K562 (cell line): ENCODE results near the gene CTU1.

Experiments
- ARID2 ChIP-seq: fragments of 450-650 bp; IDR thresholded peaks from 2 replicates; pipeline ENCODE4 v1.6.1; 2017; ENCODE audit warnings: antibody characterized with exemption, mild to moderate bottlenecking
- CREB1 ChIP-seq, 2 experiments: sonication (generic) in 1 of 2; formaldehyde crosslinking in 1 of 2; IDR thresholded peaks; 2 replicates each; pipeline versions ENCODE4 v1.6.1 to v1.8.0; 2012 to 2022; ENCODE audit warnings: inconsistent platforms in 1 of 2, mild to moderate bottlenecking in 1 of 2, missing genetic modification reagents in 1 of 2, moderate library complexity in 1 of 2
- ESRRA ChIP-seq: fragments of 450-650 bp; IDR thresholded peaks from 2 replicates; pipeline ENCODE4 v1.6.1; 2014; ENCODE audit warnings: low read depth, mild to moderate bottlenecking, moderate library complexity, borderline replicate concordance
- JUN ChIP-seq, 2 experiments: sonication (generic) in 1 of 2; formaldehyde crosslinking in 1 of 2; IDR thresholded peaks; 2 replicates each; pipeline versions ENCODE4 v1.6.1 to v1.8.0; 2012 to 2022; ENCODE audit warnings: borderline replicate concordance in 2 of 2, mild to moderate bottlenecking in 2 of 2, improper control_type of control experiment in 1 of 2, low read depth in 1 of 2, low read length in 1 of 2, missing genetic modification reagents in 1 of 2
- POLR2AphosphoS5 ChIP-seq: IDR thresholded peaks from 2 replicates; pipeline ENCODE4 v1.6.1; 2011; ENCODE audit warnings: mild to moderate bottlenecking, low read depth, low read length, moderate library complexity; ENCODE audit not compliant: control insufficient read depth, insufficient read depth
- SMAD3 ChIP-seq: fragments of 450-650 bp; formaldehyde crosslinking; conservative IDR thresholded peaks from 2 replicates; pipeline ENCODE4 v1.4.0; 2020; ENCODE audit warnings: mild to moderate bottlenecking
- SMARCB1 ChIP-seq: IDR thresholded peaks from 2 replicates; pipeline ENCODE4 v1.6.1; 2011; ENCODE audit warnings: improper control_type of control experiment, low read depth; ENCODE audit not compliant: insufficient read length
- TAF1 ChIP-seq: IDR thresholded peaks from 2 replicates; pipeline ENCODE4 v1.6.1; 2011; ENCODE audit warnings: mild to moderate bottlenecking, low read length, moderate library complexity; ENCODE audit not compliant: insufficient read depth, control insufficient read depth, severe bottlenecking; ENCODE audit errors: extremely low read depth
- ZBTB17 ChIP-seq: fragments of 450-650 bp; formaldehyde crosslinking; IDR thresholded peaks from 2 replicates; pipeline ENCODE4 v1.4.0; 2020; ENCODE audit warnings: mild to moderate bottlenecking
- ZFP1 ChIP-seq: fragments of 450-650 bp; formaldehyde crosslinking; IDR thresholded peaks from 2 replicates; pipeline ENCODE4 v1.4.0; 2020; ENCODE audit warnings: mild to moderate bottlenecking, mixed read lengths
- TF ChIP-seq, protein P1 (sequence below): sonication (generic); formaldehyde crosslinking; IDR thresholded peaks from 2 replicates; pipeline ENCODE4 v1.8.0; 2022; ENCODE audit warnings: mild to moderate bottlenecking, missing genetic modification reagents

DNA sequence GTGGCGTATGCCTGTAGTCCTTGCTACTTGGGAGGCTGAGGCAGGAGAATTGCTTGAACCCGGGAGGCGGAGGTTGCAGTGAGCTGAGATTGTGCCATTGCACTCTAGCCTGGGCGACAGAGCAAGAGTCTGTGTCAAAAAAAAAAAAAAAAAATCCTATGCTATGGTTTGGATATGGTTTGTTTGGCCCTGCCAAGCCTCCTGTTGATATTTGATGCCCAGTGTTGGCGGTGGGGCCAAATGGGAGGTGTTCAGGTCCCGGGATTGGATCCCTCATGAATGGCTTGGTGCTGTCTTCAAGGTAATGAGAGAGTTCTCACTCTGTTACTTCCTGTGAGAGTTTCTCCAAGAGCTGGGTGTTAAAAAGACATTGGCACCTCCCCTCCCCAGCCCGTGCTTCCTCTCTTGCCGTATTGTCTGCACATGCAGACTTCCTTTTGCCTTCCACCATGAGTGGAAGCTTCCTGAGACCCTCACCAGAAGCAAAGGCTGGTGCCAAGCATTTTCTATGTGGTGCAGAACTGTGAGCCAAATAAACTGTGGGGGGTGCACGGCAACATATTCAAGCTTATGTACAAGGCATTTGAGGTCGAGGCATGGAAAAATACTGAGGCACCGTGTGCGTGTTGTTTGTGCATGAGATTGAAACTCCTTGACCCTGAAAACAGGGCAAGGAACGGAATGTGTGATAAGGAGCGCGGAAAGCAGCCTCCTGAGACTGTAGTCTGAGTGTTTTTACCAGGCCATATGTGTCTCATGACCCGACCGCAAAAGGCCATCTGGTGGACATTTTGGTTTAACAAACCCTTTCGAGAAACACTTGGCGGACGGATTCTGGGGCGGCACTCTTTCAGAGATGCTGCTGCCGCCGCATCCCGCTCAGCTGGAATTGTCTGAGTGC, 23.8 kb upstream of the CTU1 start:
- TF ChIP-seq, protein P1, sequence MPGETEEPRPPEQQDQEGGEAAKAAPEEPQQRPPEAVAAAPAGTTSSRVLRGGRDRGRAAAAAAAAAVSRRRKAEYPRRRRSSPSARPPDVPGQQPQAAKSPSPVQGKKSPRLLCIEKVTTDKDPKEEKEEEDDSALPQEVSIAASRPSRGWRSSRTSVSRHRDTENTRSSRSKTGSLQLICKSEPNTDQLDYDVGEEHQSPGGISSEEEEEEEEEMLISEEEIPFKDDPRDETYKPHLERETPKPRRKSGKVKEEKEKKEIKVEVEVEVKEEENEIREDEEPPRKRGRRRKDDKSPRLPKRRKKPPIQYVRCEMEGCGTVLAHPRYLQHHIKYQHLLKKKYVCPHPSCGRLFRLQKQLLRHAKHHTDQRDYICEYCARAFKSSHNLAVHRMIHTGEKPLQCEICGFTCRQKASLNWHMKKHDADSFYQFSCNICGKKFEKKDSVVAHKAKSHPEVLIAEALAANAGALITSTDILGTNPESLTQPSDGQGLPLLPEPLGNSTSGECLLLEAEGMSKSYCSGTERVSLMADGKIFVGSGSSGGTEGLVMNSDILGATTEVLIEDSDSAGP (CRISPR knock-in tag), result no peak
- no peak for TF ChIP-seq SMAD3 (CRISPR knock-in tag)
- TF ChIP-seq ZFP1 (CRISPR knock-in tag), result no peak
- TF ChIP-seq POLR2AphosphoS5, result no peak
- TF ChIP-seq CREB1 (IDR thresholded peaks at IDR 0.05), result no peak
- TF ChIP-seq CREB1 (CRISPR knock-in tag; IDR thresholded peaks at IDR 0.05), result no peak
- no peak for TF ChIP-seq JUN (IDR thresholded peaks at IDR 0.05; ENCODE audit: borderline replicate concordance, low read depth, low read length)
- no peak for TF ChIP-seq JUN (CRISPR knock-in tag; IDR thresholded peaks at IDR 0.05; ENCODE audit: borderline replicate concordance)
- no peak for TF ChIP-seq TAF1
- TF ChIP-seq ESRRA, result peak; percentile 91
- TF ChIP-seq SMARCB1, result no peak
- TF ChIP-seq ZBTB17 (CRISPR knock-in tag), result no peak
- TF ChIP-seq ARID2, result no peak
